KMS-11 (cell line): ENCODE data around the gene COL26A1.

Experiments
- H2AFZ ChIP-seq: fragments of 200-600 bp; sonication (generic); 2 replicates; pipeline ENCODE4 v1.6.1; 2016; ENCODE audit warnings: antibody characterized with exemption, mixed run types, low read depth
- H3K27ac ChIP-seq: fragments of 200-600 bp; sonication (generic); 2 replicates; pipeline ENCODE4 v1.6.1; 2016; ENCODE audit warnings: mild to moderate bottlenecking, mixed run types
- H3K27me3 ChIP-seq: fragments of 200-600 bp; sonication (generic); 2 replicates; pipeline ENCODE4 v1.6.1; 2017; ENCODE audit warnings: mild to moderate bottlenecking, low read depth, mixed run types, moderate library complexity; ENCODE audit not compliant: insufficient read depth
- H3K36me3 ChIP-seq: fragments of 200-600 bp; sonication (generic); 2 replicates; pipeline ENCODE4 v1.6.1; 2017; ENCODE audit warnings: mild to moderate bottlenecking, mixed run types; ENCODE audit not compliant: insufficient read depth
- H3K4me1 ChIP-seq: fragments of 200-600 bp; sonication (generic); 2 replicates; pipeline ENCODE4 v1.6.1; 2016; ENCODE audit warnings: mild to moderate bottlenecking, low read depth, mixed run types; ENCODE audit not compliant: poor library complexity, severe bottlenecking
- H3K4me2 ChIP-seq: fragments of 200-600 bp; sonication (generic); 2 replicates; pipeline ENCODE4 v1.7.0; 2016; ENCODE audit warnings: mild to moderate bottlenecking, mixed run types
- H3K4me3 ChIP-seq: fragments of 200-600 bp; sonication (generic); IDR thresholded peaks from 2 replicates; pipeline ENCODE4 v1.6.1; 2017; ENCODE audit warnings: low read depth, low read length, mixed read lengths; ENCODE audit not compliant: insufficient read depth
- H3K79me2 ChIP-seq: fragments of 200-600 bp; sonication (generic); 2 replicates; pipeline ENCODE4 v1.6.1; 2016; ENCODE audit warnings: low read depth, mixed run types; ENCODE audit not compliant: insufficient read depth
- H3K9ac ChIP-seq: fragments of 200-600 bp; sonication (generic); 2 replicates; pipeline ENCODE4 v1.6.1; 2016; ENCODE audit warnings: mild to moderate bottlenecking, mixed run types
- H4K20me1 ChIP-seq: fragments of 200-600 bp; sonication (generic); 2 replicates; pipeline ENCODE4 v1.6.1; 2016; ENCODE audit warnings: mild to moderate bottlenecking, mixed run types; ENCODE audit not compliant: insufficient read depth
- CTCF ChIP-seq: fragments of 200-600 bp; sonication (generic); conservative IDR thresholded peaks from 2 replicates; pipeline ENCODE4 v1.6.1; 2017; ENCODE audit warnings: low read depth, mild to moderate bottlenecking, antibody characterized with exemption, low read length, moderate library complexity, mixed read lengths

Gene COL26A1

GRCh38 chr7:101411508-101411874, 48.8 kb downstream of the COL26A1 start:
- Histone ChIP-seq H3K4me3 (no peak overlapping the region), H4K20me1 (no peaks in the 10 kb centered on the region), H3K4me1 (no peaks in the 10 kb centered on the region), H3K79me2 (no peaks in the 10 kb centered on the region), H3K9ac (no peak overlapping the region), H3K4me2 (no peak overlapping the region), H3K36me3 (no peaks in the 10 kb centered on the region), H2AFZ (no peak overlapping the region), H3K27me3 (peaks cover 47% of the 10 kb centered on the region; the same call in 1 of the 2 replicates), H3K27ac (no peak overlapping the region)
- TF ChIP-seq CTCF = peak; percentile 18; the same call in 1 of the 2 replicates

- H4K20me1 ChIP-seq = no peaks in the 10 kb centered on the region
- H2AFZ ChIP-seq = no peak overlapping the region
- no peak overlapping the region for H3K9ac ChIP-seq
- no peak overlapping the region for H3K4me2 ChIP-seq
- H3K79me2 ChIP-seq = no peaks in the 10 kb centered on the region
- no peaks in the 10 kb centered on the region for H3K4me1 ChIP-seq
- H3K36me3 ChIP-seq = no peaks in the 10 kb centered on the region
- H3K27me3 ChIP-seq = peaks cover 50% of the 10 kb centered on the region; the same call in 1 of the 2 replicates
- H3K27ac ChIP-seq = no peak overlapping the region
- no peak overlapping the region for H3K4me3 ChIP-seq
- TF ChIP-seq CTCF = no peak
Observed at GRCh38 chr7:101412976-101413375, 50.3 kb downstream of the COL26A1 start.

GRCh38 chr7:101418694-101419093, 56.0 kb downstream of the COL26A1 start:
- Histone ChIP-seq H3K27me3 (peaks cover 52% of the 10 kb centered on the region; the same call in 1 of the 2 replicates), H2AFZ (no peak overlapping the region), H3K4me2 (no peak overlapping the region), H3K27ac (no peak overlapping the region), H3K79me2 (no peaks in the 10 kb centered on the region), H3K9ac (no peak overlapping the region), H3K36me3 (no peaks in the 10 kb centered on the region), H4K20me1 (no peaks in the 10 kb centered on the region), H3K4me1 (no peaks in the 10 kb centered on the region), H3K4me3 (no peak overlapping the region)
- TF ChIP-seq CTCF = no peak

GRCh38 chr7:101419831-101420230, 57.2 kb downstream of the COL26A1 start:
- no peak overlapping the region for H3K9ac ChIP-seq
- H3K36me3 ChIP-seq = no peaks in the 10 kb centered on the region
- no peak overlapping the region for H3K4me3 ChIP-seq
- no peaks in the 10 kb centered on the region for H3K4me1 ChIP-seq
- H3K27me3 ChIP-seq = peaks cover 52% of the 10 kb centered on the region; the same call in 1 of the 2 replicates
- no peaks in the 10 kb centered on the region for H4K20me1 ChIP-seq
- no peak overlapping the region for H3K27ac ChIP-seq
- TF ChIP-seq CTCF = no peak
- H2AFZ ChIP-seq = no peak overlapping the region
- H3K4me2 ChIP-seq = no peak overlapping the region
- H3K79me2 ChIP-seq = no peaks in the 10 kb centered on the region
